ENCODE results near the gene SGPL1.
"Not testable (repeated sequence)": the region's sequence is repeated elsewhere in the genome, so short reads cannot be mapped to it uniquely, and the experiment has no call there.

The SGPL1 gene, protein sequence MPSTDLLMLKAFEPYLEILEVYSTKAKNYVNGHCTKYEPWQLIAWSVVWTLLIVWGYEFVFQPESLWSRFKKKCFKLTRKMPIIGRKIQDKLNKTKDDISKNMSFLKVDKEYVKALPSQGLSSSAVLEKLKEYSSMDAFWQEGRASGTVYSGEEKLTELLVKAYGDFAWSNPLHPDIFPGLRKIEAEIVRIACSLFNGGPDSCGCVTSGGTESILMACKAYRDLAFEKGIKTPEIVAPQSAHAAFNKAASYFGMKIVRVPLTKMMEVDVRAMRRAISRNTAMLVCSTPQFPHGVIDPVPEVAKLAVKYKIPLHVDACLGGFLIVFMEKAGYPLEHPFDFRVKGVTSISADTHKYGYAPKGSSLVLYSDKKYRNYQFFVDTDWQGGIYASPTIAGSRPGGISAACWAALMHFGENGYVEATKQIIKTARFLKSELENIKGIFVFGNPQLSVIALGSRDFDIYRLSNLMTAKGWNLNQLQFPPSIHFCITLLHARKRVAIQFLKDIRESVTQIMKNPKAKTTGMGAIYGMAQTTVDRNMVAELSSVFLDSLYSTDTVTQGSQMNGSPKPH

GRCh38 chr10:70815504-70816219 is at the start of gene SGPL1:
TSS of gene SGPL1 (plus strand) at chr10:70815948. CDS start at chr10:70816854, 906 bp downstream.
- FAIRE-seq = no peak

DNA sequence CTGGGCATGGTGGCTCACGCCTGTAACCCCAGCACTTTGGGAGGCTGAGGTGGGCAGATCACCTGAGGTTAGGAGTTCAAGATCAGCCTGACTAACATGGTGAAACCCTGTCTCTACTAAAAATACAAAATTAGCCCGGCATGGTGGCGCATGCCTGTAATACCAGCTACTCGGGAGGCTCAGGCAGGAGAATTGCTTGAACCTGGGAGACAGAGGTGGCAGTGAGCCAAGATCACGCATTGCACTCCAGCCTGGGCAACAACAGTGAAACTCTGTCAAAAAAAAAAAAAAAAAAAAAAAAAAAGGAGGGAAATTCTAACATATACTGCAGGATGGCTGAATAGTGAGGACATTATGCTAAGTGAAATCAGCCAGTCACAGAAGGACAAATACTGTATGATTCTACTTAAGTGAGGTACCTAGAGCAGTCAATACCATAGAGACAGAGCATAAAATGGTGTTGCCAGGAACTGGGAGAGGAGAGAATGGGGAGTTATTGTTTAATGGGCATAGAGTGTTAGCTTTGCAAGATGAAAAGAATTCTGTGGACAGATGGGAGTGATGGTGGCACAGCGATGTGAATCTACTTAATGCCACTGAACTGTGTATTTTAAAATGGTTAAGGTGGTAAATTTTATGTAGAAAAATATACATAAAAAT is 47.6 kb upstream of the SGPL1 start:
- FAIRE-seq = not testable (repeated sequence)

GRCh38 chr10:70769121-70769520 is 46.6 kb upstream of the SGPL1 start:
- FAIRE-seq = no peak

GRCh38 chr10:70770001-70770400 is 45.7 kb upstream of the SGPL1 start:
- FAIRE-seq = no peak

GRCh38 chr10:70770516-70770915 is 45.2 kb upstream of the SGPL1 start:
- FAIRE-seq = not testable (repeated sequence)

DNA sequence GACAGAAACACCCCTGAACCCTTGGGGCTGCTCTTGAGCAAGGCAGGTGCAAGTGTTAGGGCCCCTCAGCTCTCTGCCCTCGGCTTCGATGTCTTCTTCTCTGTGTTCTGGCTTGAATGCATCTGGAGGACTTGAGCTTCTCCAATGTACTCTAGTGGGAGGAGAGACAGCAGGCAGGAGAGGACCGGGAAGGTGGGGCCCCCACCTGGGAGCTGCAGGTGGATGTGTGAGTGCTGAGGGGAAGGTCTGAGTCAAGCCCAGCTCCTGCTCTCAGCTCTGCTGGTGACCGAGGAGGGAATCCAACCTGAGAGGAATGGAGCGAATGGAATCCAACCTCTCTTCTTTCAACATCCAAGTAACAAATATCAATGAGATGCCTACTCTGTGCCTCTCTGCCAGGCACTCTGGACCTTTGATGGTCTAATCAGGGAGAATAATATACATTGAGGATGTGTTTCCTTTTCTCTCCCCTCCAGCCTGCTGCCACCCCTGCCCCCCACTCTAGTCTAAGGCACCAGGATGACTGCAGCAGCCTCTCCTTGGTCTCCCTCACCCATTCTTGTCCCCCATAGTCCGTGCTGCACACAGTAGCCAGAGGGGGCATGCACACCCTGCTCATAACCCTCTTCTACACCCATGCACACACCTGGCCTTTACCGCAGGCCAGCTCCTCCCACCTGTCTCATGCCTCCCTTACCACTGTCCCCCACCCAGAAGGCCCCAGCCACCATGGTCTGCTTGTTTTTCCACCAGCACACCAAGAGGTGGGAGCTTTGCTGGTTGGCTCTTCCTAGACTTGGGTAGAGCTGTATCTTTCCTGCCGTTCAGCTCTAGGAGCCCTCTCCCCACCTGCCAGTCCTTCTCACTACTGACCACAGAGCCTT is 44.2 kb upstream of the SGPL1 start:
- FAIRE-seq = no peak

DNA sequence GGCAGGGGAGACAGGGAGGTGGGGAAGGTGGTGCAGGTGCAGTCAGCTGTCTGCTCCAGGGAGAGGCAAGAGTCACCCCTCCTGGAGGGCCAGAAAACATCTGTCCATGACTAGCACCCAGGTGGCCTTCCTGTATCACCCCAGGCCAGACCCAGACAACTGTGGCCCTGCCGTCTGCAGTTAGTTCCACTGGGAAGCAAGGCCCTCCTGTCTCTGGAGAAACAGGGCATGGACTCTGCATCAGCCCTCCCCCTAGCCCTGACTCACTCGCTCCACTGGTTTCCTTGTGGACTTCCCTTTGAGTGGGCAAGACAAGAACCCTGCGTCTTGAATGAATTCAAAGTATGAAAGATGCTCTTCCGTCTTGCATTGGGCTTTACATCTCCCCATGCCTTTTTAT is 43.1 kb upstream of the SGPL1 start:
- no peak for FAIRE-seq

GRCh38 chr10:70773461-70773860 is 42.3 kb upstream of the SGPL1 start:
- no peak for FAIRE-seq

- FAIRE-seq = no peak
Measured at GRCh38 chr10:70773965-70774809, 41.6 kb upstream of the SGPL1 start.

- no peak for FAIRE-seq
Measured at GRCh38 chr10:70774810-70775678, 40.7 kb upstream of the SGPL1 start.

- no peak for FAIRE-seq
Measured at GRCh38 chr10:70775679-70776454, 39.9 kb upstream of the SGPL1 start.

- no peak for FAIRE-seq
Measured at GRCh38 chr10:70776455-70777005, 39.2 kb upstream of the SGPL1 start.

DNA sequence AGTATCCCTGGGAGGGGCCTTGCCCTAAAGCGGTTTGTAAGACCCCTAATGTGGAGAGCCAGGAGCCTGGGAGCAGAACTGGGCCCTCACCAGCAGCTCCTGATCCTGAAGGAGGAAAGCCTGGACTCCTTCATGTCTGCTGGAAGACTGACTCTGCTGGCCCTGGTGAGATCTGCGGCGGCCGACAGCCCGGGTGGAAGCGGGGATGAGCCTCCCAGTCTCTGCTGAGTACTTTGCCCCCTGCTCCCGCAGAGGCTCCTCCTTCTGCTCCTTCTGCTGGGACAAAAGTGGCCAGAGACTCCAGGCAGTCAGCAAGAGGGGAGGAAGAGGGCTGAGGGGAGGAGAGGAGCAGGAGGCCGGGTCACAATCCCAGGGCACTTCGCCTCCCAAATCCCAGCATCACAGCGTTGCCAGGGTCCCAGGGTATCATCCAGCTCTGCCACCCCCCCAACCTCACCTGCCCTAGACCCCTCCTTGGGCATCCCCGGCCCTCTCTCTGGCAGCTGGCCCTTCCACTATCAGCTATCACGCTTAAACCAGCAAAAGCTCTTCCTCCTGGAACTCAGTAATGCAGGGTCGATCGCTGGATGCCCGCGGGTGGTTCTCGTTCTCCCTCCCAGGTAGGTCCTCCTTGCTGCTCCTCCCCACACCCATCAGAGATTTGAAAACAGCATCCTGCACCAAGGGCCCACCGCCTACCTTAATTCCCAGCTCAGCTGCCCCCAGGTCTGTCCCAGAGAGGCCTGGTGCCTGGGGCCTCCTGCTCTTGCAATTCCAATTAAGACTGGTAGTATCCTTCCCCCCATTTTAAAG is 38.5 kb upstream of the SGPL1 start:
- no peak for FAIRE-seq

DNA sequence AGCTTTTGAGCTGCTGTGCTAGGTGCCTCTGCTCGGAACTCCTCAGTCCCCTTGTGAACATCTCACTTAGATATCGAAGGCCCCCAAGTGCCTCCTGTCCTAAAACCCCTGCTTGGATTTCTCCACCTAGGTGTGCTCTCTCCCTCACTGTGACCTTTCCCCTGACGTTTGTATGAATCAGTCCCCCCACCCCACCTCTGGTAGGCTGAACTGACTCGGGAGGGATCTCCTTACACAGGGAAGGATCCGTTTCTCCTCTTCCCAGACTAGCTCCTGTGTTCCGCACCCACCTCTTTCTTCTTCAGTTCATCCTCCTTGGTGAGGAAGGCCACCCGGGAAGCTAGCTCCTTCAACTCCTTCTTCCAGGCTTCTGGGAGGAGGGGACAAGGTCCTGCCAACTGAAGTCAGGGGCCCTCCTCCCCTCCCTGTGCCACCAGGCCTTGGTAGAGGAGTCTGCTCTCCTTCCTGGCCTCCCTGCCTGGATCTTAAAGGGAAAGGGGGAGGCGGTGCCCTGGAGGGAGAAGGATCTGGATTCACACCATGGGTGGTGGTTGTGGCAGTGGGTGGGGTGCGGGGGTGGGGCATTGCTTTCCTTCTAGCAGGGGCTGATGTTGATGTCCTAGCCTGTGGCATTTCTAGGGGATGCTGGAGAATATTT is 37.4 kb upstream of the SGPL1 start:
- no peak for FAIRE-seq

DNA sequence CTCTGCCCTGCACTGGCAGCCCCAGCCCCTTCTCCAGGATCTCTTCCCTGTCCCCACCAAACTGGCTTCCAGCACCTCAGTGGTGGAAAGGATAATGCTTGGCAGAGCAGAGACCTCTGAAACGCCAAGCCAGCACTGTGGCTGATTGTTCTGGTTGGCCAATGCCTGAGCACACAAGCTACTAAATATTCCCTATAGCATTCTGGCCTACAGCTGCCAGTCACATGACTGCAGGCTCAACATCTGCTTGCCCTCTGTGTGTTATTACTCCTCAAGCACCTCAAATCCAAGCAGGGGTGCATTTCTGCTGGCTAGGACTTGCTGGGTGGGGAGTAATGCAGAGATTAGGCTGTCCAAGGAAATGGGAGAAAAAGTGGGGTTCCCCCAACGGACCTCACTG is 36.7 kb upstream of the SGPL1 start:
- no peak for FAIRE-seq

DNA sequence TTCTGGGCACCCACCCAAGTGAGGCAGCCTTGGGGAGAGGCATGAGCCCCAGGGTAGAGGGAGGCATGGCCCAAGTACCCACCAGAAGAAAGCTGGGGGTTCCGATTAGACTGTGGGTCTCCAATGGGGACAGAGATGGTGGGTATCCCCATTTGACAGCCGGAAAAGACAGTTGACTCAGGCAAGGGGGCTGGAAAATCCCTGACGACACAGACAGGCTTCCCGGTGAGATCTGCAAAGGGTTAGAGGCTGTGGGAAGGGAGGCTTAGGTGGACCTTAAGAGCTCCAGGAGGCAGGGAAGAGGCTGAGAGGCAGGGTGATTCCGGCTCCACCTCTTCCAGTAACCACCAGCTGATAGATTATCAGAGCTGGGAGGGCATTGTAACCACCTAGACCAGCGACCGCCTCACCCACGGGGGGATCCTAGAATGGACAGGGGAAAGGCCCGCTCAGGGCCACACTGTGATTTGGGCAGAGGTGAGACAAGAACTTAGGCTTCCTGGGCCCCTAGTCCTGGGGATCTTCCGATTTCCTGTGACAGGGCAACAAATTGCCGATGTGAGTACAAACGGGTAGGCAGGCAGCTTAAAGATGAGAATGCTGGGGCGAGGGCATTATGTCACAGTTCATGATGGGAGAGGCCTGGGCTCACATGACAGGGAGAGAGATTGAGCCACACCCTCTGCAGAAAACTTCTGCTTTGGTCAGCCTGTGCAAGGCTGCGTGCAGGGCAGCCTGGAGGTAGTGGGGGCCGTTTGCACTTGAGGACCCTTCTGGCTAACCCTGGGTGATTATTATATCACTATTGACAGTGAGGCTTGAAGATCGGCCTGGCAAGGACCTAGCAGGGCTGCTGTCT is 36.0 kb upstream of the SGPL1 start:
- no peak for FAIRE-seq

GRCh38 chr10:70780370-70780760 is 35.4 kb upstream of the SGPL1 start:
- FAIRE-seq = no peak

All from G401.6 (cell line).